ENCODE measurements around the gene CARS2.

GRCh38 chr13:110682746-110683145 lies 23.2 kb downstream of the CARS2 start:
- no peak for TF ChIP-seq CTCF (conservative IDR thresholded peaks at IDR 0.05 in 1 of 2, IDR thresholded peaks at IDR 0.05 in 1 of 2; ENCODE audit: extremely low read depth in 1 of 2, insufficient read depth in 1 of 2, low read depth in 1 of 2, low read length in 2 of 2)
- no peak for TF ChIP-seq EZH2 (IDR thresholded peaks at IDR 0.05; ENCODE audit: borderline replicate concordance, low read length)
